ENCODE measurements around the gene MAP3K14.

The MAP3K14 gene

DNA sequence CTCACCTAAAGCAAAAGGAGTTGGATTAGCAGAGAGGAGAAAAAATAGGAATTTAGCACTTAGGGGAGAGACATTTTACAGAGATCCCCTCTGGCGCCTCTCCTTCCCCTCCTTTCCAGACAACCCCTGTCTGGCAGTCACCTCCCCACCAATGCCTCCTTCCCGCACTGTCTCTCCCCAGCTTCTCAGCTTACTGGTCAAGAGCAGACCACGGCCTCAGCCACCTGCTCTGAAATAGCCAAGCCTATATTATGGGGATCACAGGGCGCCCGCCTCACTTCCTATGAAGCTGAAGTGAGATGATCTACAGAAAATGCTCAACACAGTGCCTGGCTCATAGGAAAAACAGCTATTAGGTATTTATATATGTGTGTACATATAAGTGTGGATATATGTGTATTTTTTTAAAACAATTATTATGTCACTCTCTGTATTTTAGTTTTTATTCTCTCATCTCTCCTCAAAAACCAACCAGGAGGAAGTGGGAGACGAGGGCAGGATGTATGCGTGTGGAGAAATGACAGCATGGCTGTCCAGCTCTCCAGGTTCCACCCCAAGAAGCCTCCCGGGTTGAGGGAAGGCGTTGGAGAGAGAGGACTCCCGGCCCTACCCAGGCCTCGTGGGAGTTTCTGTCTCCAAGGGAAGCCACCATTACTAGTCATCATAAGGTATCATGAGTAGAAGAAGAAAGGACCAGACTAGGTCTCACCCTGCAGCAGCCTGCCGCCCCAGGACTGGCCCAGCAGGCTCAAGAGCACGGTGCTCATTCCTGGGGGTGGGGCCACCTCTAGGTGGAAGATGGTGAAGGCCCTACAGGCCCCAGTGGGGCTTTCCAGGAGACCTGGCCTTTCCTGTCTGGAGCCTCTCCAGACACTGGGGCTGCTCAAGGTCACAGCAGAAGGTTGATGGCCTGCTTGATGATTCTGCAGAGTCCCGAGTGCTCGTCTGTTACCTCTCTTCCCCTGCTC is 27.2 kb downstream of the MAP3K14 start:
- TF ChIP-seq, protein P1, sequence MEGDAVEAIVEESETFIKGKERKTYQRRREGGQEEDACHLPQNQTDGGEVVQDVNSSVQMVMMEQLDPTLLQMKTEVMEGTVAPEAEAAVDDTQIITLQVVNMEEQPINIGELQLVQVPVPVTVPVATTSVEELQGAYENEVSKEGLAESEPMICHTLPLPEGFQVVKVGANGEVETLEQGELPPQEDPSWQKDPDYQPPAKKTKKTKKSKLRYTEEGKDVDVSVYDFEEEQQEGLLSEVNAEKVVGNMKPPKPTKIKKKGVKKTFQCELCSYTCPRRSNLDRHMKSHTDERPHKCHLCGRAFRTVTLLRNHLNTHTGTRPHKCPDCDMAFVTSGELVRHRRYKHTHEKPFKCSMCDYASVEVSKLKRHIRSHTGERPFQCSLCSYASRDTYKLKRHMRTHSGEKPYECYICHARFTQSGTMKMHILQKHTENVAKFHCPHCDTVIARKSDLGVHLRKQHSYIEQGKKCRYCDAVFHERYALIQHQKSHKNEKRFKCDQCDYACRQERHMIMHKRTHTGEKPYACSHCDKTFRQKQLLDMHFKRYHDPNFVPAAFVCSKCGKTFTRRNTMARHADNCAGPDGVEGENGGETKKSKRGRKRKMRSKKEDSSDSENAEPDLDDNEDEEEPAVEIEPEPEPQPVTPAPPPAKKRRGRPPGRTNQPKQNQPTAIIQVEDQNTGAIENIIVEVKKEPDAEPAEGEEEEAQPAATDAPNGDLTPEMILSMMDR (IDR thresholded peaks at IDR 0.05; ENCODE audit: low read depth, low read length, missing control alignments): no peak
- H3K4me3 ChIP-seq (replicated peaks; ENCODE audit: low read depth, low read length): no peak overlapping the region
- no peak for DNase-seq (ENCODE audit: extremely low read depth, low read depth)

DNA sequence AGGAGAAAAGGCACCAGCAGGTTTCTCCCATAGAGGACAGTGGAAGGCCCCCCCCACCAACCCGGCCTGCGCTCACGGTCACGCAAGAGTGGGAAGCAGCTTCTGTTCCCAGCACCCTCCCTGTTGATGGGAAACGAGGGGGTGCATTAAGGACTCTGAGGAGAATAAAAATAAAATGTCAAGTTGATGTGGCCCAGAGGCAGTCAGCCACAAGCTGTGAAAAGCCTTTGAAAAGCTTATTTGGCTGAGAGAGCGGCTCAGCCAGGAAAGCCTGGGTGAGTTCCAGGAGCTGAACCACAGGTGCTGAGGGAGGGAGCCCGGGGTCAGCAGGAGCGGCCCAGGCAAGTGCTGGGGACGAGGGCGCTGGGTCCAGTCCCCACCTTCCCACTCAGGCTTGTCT is 28.0 kb downstream of the MAP3K14 start:
- TF ChIP-seq, protein P1 (IDR thresholded peaks at IDR 0.05; ENCODE audit: low read depth, low read length, missing control alignments): no peak
- no peak for DNase-seq (ENCODE audit: extremely low read depth, low read depth)
- no peak overlapping the region for H3K4me3 ChIP-seq (replicated peaks; ENCODE audit: low read depth, low read length)

DNA sequence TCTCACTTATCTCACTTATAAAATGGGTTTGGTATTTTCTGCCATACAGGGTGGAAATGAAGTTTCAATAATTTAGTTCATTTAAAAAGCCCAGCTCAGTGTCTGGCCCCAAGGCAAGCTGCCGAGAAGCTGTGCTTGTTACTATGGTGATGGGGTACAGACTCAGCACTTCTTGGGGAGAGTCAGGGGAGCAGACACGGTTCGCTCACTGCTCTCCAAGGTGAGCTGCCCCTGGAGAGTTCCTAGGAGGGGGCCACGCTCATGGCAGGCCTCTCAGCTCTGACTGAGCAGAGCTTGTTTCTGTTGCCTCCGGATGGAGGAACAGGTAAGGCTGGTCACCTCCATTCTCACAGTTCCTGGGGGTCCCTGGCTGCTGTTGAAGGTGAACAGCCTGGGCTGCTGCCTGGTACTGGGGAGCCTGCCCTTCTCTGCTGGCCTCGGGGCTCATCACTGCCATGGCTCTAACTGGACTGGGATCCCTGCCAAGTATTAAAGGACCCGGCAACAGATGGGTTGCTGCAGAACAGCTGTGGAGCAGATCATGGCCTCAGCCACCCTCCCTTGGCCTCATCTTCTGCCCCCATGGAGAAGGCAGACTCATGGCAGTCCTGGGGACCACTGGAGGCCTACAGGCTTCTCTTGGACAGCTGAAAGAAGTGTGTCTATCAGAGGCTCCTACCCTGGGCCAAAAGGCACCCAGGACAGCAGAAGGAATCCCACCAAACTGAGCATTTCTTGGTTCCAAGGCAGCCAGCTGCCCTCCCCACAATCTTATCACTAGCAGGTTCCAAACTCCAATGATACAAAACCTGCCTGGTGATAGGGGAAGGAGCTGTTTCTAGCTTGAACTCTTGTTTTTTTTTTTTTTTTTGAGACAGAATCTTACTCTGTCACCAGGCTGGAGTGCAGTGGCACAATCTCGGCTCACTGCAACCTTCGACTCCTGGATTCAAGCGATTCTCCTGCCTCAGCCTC is 29.0 kb downstream of the MAP3K14 start:
- no peak for DNase-seq (ENCODE audit: extremely low read depth, low read depth)
- TF ChIP-seq, protein P1 (IDR thresholded peaks at IDR 0.05; ENCODE audit: low read depth, low read length, missing control alignments): no peak
- H3K4me3 ChIP-seq (replicated peaks; ENCODE audit: low read depth, low read length): no peak overlapping the region

DNA sequence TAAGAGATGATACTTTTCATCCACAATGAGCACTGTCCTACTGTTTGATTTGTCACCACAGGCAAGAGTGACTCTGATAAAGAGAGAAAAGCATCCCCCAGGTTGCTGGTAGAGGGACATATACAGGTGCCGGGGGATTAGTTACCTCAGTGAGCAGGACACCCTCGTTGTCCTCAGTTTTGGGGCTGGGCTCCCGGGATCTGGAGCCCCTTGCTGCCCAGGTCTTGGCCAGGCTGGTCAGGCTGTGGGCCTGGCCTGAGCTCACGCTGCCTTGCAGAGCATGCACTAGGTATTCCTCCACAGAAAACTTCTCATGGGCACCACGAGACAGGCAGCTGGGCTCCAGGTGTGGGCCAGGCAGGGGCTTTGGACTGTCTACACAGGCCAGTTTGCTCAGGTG is 30.5 kb downstream of the MAP3K14 start:
- TF ChIP-seq, protein P1 (IDR thresholded peaks at IDR 0.05; ENCODE audit: low read depth, low read length, missing control alignments): no peak
- DNase-seq (ENCODE audit: extremely low read depth, low read depth): no peak

DNA sequence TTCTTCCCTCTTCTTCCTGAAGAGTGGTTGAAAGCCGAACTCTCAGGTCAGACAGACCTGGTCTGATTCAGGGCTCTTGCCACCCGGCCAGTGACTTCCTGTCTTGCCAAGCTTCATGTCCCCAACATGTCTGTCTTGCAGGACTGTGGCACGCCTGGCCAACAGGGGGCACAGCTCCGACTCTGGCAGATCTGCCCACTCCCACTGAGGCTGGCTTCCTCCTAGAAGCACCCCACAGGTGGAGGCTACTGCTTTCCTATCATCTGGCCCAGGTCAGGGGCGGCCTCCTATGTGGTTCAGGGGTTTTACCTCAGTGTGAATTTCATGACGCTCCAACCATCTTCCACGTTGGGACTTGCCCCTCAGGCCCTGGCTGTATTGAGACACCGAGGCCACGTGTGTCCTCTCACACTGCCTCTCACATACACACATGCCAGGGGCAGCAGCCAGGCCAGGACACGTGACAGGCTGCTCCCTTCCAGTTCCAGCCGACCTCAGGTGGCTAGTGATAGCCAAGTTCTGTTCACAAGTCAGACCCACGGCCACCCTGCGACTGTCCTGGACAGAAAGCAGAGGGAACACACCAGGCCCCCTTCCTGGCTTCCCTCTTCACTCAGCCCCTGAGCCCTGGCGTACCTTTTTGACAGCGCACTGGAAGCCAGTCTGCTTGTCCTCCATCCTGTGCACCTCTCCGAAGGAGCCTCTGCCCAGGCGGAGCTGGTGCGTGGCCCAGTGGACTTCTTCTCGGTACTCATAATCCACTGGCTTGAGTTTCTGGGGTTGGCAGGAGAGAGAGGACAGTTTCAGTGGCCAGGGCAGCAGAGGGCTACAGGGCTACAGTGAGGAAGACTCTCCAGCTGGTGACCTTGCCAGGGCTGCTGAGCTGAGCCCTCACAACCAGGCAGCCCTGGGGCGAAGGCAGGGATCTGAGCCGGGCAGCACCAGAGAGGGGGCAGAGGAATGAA is 32.4 kb downstream of the MAP3K14 start:
- no peak for DNase-seq (ENCODE audit: extremely low read depth, low read depth)
- TF ChIP-seq, protein P1 (IDR thresholded peaks at IDR 0.05; ENCODE audit: low read depth, low read length, missing control alignments): peak; percentile 35
- no peak overlapping the region for H3K4me3 ChIP-seq (replicated peaks; ENCODE audit: low read depth, low read length)

More for the DNA sequence above, 30.5 kb downstream of the MAP3K14 start:
- H3K4me3 ChIP-seq (replicated peaks; ENCODE audit: low read depth, low read length): no peak overlapping the region

DNA sequence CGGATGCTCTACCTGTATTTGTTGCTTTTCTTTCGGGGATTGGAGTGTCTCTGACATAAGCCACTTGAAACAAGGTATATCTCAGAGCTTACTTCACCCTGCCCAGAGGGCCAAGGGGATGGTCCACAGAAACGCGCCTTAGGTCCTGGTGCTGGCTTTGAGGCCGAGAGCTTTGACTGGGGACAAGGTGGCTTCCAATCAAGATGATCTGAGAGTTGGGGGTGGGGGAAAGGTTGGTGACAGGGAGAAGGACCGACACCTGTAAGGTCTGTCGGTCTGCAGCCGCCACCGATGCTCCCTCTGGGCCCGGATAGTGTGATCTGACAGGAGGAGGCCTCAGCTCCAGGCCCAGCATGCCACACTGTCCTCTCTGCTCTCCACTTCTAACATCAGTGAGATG is 33.1 kb downstream of the MAP3K14 start:
- TF ChIP-seq, protein P1 (IDR thresholded peaks at IDR 0.05; ENCODE audit: low read depth, low read length, missing control alignments): no peak
- no peak overlapping the region for H3K4me3 ChIP-seq (replicated peaks; ENCODE audit: low read depth, low read length)
- no peak for DNase-seq (ENCODE audit: extremely low read depth, low read depth)
